GM12878 (cell line): ENCODE data around the gene FGD3. TPM values are rescaled to one million over a fixed set of nuclear protein-coding genes. Genes with fewer than 3 reads are reported as not detected.

Experiments
- ATAC-seq: fragments of 200-7000 bp; cut with Tn5 transposase; 3 replicates; pipeline ENCODE4 v1.9.1; 2020; ENCODE audit warnings: mild to moderate bottlenecking, moderate library complexity
- BruUV-seq: library from RNA; stranded (reverse); fragments of 400-500 nt; replicated peaks from 2 replicates; lab custom pipeline; 2021; lab: Mats Ljungman, UMichigan
- CTCF ChIA-PET: fragments of 300-600 bp; sonication (Branson Sonifier 250); formaldehyde crosslinking; extraction: SDS; loops from one replicate; lab custom pipeline; 2021; ENCODE audit warnings: inconsistent platforms; lab: Yijun Ruan, JAX
- POLR2A ChIA-PET: fragments of 350-600 bp; formaldehyde crosslinking; extraction: SDS; loops from one replicate; lab custom pipeline; 2021; ENCODE audit warnings: inconsistent platforms; lab: Charles Lee
- RAD21 ChIA-PET: fragments of 300-600 bp; sonication (Branson Sonifier 250); formaldehyde crosslinking; loops from one replicate; lab custom pipeline; 2023; ENCODE audit warnings: antibody characterized with exemption; ENCODE audit not compliant: unreplicated experiment; lab: Charles Lee
- SMC1A ChIA-PET: fragments of 300-600 bp; sonication (Branson Sonifier 250); formaldehyde crosslinking; loops from one replicate; lab custom pipeline; 2023; ENCODE audit not compliant: unreplicated experiment, uncharacterized antibody; lab: Charles Lee
- DNase-seq: peaks from one replicate; pipeline ENCODE4 v3.0.0-alpha.2; 2011; ENCODE audit warnings: low read depth, low spot score
- FAIRE-seq: peaks from 3 replicates; lab custom pipeline; 2011; peaks lifted over from hg19 to GRCh38; lab: Jason Lieb, UNC
- H2AFZ ChIP-seq: 2 replicates; pipeline ENCODE4 v1.6.0; 2011; ENCODE audit warnings: low read depth, low read length, control low read depth; ENCODE audit not compliant: control insufficient read depth
- H3K27ac ChIP-seq: 2 replicates; pipeline ENCODE4 v1.5.1; 2011; ENCODE audit warnings: control low read depth; ENCODE audit not compliant: control insufficient read depth, insufficient read depth
- H3K27me3 ChIP-seq, 2 experiments: replicated peaks in 1 of 2; 2 replicates each; pipeline versions ENCODE4 v1.6.0 to v1.6.1; 2011; ENCODE audit warnings: low read length in 1 of 2; ENCODE audit not compliant: control insufficient read depth in 2 of 2, insufficient read depth in 2 of 2
- H3K36me3 ChIP-seq, 2 experiments: 2 replicates each; pipeline ENCODE4 v1.5.1; 2011; ENCODE audit warnings: low read length in 1 of 2; ENCODE audit not compliant: control insufficient read depth in 2 of 2, insufficient read depth in 2 of 2
- H3K4me1 ChIP-seq: 2 replicates; pipeline ENCODE4 v1.6.1; 2011; ENCODE audit warnings: mild to moderate bottlenecking, low read length, moderate library complexity, mixed read lengths; ENCODE audit not compliant: control insufficient read depth, insufficient read depth
- H3K4me2 ChIP-seq: 2 replicates; pipeline ENCODE4 v1.6.0; 2011; ENCODE audit warnings: control low read depth; ENCODE audit not compliant: control insufficient read depth, insufficient read depth
- H3K4me3 ChIP-seq: fragments of 200-600 bp; sonication (generic); 2 replicates; pipeline ENCODE4 v1.5.1; 2016
- H3K79me2 ChIP-seq: 2 replicates; pipeline ENCODE4 v1.6.0; 2011; ENCODE audit warnings: low read length; ENCODE audit not compliant: control insufficient read depth, insufficient read depth
- H3K9ac ChIP-seq: 2 replicates; pipeline ENCODE4 v1.8.0; 2011; ENCODE audit warnings: low read length, control low read depth, mixed read lengths; ENCODE audit not compliant: control insufficient read depth, insufficient read depth
- H3K9me3 ChIP-seq: replicated peaks from 3 replicates; pipeline ENCODE4 v1.5.1; 2011; ENCODE audit warnings: mild to moderate bottlenecking, low read length; ENCODE audit not compliant: control insufficient read depth, insufficient read depth
- H4K20me1 ChIP-seq: 2 replicates; pipeline ENCODE4 v1.6.0; 2011; ENCODE audit not compliant: control insufficient read depth, insufficient read depth
- POU2F2 ChIP-seq: IDR thresholded peaks from 3 replicates; pipeline ENCODE4 v1.6.1; 2011; ENCODE audit warnings: low read depth, mild to moderate bottlenecking, low read length, borderline replicate concordance
- WRNIP1 ChIP-seq: IDR thresholded peaks from 2 replicates; pipeline ENCODE4 v1.6.1; 2011; ENCODE audit warnings: low read depth, low read length, improper control_type of control experiment, borderline replicate concordance
- WGBS: methylation state at CpG from one replicate; pipeline ENCODE4 v1.1.6; 2016; ENCODE audit warnings: low lambda C conversion rate; ENCODE audit not compliant: insufficient replicate concordance, insufficient coverage; ENCODE audit errors: missing lambda C conversion rate; 5-methylcytosine and 5-hydroxymethylcytosine counted together
- in situ Hi-C: fragments of 300-500 bp; cut with MboI; formaldehyde crosslinking; loops from 9 replicates; pipeline ENCODE4 v1.14.3; 2018; ENCODE audit warnings: mixed read lengths
- intact Hi-C: fragments of 100-400 bp; cut with micrococcal nuclease; formaldehyde crosslinking; loops from one replicate; pipeline ENCODE4 v1.14.2; 2022; ENCODE audit not compliant: unreplicated experiment
- polyA plus RNA-seq, 11 experiments: library from polyadenylated mRNA; depleted of rRNA in 4 of 11; unstranded in 6 of 11; stranded (reverse) in 5 of 11; fragments of >200 nt; fragmentation: Nextera tagmentation in 4 of 11; fragmentation: Illumina TruSeq in 1 of 11; extraction: Ambion mirVana in 4 of 11; extraction: Trizol in 1 of 11; gene quantifications; 1 replicate in 1 of 11; 2 replicates in 10 of 11; pipeline versions ENCODE4 v1.2.1 to v1.2.3, GENCODE V29; 2011 to 2016; ENCODE audit warnings: inconsistent platforms in 2 of 11, missing spikeins in 2 of 11, low read depth in 1 of 11
- total RNA-seq, 4 experiments: library from RNA; depleted of rRNA in 3 of 4; stranded (reverse); fragments of >200 nt in 3 of 4; fragmentation: Illumina TruSeq in 1 of 4; extraction: Trizol in 1 of 4; gene quantifications; 2 replicates each; pipeline versions ENCODE4 v1.2.1 to v1.2.3, GENCODE V29; 2013 to 2021
- TF ChIP-seq, protein P1 (sequence below): fragments of 450-650 bp; IDR thresholded peaks from 2 replicates; pipeline ENCODE4 v1.6.1; 2017; ENCODE audit warnings: low read depth, mild to moderate bottlenecking, moderate library complexity
- TF ChIP-seq, protein P2 (sequence below): fragments of 450-650 bp; conservative IDR thresholded peaks from 2 replicates; pipeline ENCODE4 v1.6.1; 2017; ENCODE audit warnings: mild to moderate bottlenecking, moderate library complexity

FGD3 gene
- total and polyA plus RNA-seq, 10 of the 15 experiments (the other 5 are each of a cell fraction or from before 2014, with no cell fraction given): 0.26 to 18.1 (median 12.4) TPM

DNA sequence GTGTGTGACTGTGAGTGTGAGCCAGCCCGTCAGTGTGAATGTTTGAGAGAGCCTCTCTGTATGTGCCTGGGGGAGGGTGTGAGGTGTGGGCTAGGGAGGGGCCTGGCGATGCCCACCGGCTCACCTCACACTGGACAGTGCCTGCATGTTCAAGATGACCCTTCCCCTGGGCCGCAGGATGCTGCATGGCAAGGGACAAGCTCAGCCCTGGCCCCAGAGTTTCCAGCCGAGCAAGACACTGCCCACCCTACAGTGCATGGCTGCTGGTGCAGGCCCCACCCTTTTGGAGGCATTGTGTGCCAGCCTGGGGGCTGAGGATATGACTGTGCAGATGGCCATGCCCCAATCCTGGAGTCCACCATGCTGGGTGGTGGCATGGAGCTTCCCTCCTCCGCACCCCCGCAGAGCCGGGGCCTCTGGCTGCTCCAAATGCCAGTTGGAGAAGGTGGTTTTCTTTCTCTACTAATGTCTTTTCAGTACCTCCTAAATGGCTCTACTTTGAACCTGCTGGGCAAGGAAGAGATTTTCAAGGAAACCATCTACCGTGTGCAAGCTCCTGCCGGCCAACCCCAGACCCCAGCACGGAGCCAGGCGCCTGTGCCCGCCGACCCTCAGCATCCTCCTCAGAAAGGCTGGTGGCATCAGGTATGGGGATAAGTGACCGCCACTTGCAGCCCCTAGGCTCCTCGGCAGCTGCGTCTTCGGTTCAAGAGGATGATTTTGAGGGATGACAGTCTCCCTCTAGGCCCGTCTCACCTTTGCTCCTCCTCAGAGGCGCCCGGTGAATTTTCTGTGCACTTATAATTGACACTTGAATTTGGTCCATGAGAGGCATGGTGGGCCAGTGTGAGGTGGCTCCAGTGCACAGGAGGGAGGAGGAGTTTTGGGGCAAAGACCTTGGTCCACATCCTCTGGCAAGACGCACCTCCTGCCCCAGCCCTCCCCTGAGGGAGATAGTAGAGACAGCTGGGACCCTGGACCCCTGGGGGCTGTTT, 27.7 kb downstream of the FGD3 start:
- Histone ChIP-seq H4K20me1 (peaks cover 2% of the 10 kb centered on the region; the same call in 1 of the 2 replicates), H3K79me2 (peaks cover 2% of the 10 kb centered on the region; the same call in 1 of the 2 replicates), H3K9ac (no peak overlapping the region), H3K4me3 (no peak overlapping the region), H3K27ac (no peak overlapping the region), H3K4me1 (peaks cover 6% of the 10 kb centered on the region), H2AFZ (no peak overlapping the region), H3K36me3 (peaks cover 13 to 16% of the 10 kb centered on the region in 2 experiments; a peak in 3 of 4 replicates), H3K27me3 (no peaks in the 10 kb centered on the region), H3K9me3 (no peaks in the 10 kb centered on the region), H3K4me2 (no peak overlapping the region)
- TF ChIP-seq, protein P1, sequence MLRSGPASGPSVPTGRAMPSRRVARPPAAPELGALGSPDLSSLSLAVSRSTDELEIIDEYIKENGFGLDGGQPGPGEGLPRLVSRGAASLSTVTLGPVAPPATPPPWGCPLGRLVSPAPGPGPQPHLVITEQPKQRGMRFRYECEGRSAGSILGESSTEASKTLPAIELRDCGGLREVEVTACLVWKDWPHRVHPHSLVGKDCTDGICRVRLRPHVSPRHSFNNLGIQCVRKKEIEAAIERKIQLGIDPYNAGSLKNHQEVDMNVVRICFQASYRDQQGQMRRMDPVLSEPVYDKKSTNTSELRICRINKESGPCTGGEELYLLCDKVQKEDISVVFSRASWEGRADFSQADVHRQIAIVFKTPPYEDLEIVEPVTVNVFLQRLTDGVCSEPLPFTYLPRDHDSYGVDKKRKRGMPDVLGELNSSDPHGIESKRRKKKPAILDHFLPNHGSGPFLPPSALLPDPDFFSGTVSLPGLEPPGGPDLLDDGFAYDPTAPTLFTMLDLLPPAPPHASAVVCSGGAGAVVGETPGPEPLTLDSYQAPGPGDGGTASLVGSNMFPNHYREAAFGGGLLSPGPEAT: no peak
- TF ChIP-seq POU2F2 (no peak), WRNIP1 (no peak)
- TF ChIP-seq, protein P2, sequence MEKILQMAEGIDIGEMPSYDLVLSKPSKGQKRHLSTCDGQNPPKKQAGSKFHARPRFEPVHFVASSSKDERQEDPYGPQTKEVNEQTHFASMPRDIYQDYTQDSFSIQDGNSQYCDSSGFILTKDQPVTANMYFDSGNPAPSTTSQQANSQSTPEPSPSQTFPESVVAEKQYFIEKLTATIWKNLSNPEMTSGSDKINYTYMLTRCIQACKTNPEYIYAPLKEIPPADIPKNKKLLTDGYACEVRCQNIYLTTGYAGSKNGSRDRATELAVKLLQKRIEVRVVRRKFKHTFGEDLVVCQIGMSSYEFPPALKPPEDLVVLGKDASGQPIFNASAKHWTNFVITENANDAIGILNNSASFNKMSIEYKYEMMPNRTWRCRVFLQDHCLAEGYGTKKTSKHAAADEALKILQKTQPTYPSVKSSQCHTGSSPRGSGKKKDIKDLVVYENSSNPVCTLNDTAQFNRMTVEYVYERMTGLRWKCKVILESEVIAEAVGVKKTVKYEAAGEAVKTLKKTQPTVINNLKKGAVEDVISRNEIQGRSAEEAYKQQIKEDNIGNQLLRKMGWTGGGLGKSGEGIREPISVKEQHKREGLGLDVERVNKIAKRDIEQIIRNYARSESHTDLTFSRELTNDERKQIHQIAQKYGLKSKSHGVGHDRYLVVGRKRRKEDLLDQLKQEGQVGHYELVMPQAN: no peak
- CTCF ChIA-PET: interaction anchor here (0.5 to 1.5 kb wide), 2 partner anchors 115 to 134 kb away, joined by 3 to 4 read pairs; no protein-coding TSS in a partner anchor
- RAD21 ChIA-PET: no interaction called here
- WGBS: 90% methylated on average over 22 of the region's 22 CpGs
- SMC1A ChIA-PET: interaction anchor here (1.1 kb wide), 1 partner anchor 28 kb away, joined by 3 read pairs; no protein-coding TSS in a partner anchor
- DNase-seq: no peak
- FAIRE-seq: no peak
- intact Hi-C loops (no loop called here), in situ Hi-C loops (no loop called here)
- ATAC-seq: no peak
- POLR2A ChIA-PET: interaction anchor here (0.7 kb wide), 1 partner anchor 58 kb away, joined by 3 read pairs; no protein-coding TSS in a partner anchor
- BruUV-seq: no TSS peak
